GM12865 (cell line): ENCODE measurements around the gene VARS2.

ENCODE experiments used
- DNase-seq: peaks from one replicate; pipeline ENCODE4 v3.0.0; 2010; ENCODE audit warnings: low read depth
- H3K4me3 ChIP-seq: 2 replicates; pipeline ENCODE4 v1.5.1; 2011; ENCODE audit warnings: mild to moderate bottlenecking, low read depth, low read length, control low read depth
- TF ChIP-seq, protein P1 (sequence below): IDR thresholded peaks from 2 replicates; pipeline ENCODE4 v1.5.1; 2011; ENCODE audit warnings: low read length, control low read depth, low read depth, inconsistent platforms; ENCODE audit not compliant: insufficient read depth; ENCODE audit errors: missing control alignments

The VARS2 gene

DNA sequence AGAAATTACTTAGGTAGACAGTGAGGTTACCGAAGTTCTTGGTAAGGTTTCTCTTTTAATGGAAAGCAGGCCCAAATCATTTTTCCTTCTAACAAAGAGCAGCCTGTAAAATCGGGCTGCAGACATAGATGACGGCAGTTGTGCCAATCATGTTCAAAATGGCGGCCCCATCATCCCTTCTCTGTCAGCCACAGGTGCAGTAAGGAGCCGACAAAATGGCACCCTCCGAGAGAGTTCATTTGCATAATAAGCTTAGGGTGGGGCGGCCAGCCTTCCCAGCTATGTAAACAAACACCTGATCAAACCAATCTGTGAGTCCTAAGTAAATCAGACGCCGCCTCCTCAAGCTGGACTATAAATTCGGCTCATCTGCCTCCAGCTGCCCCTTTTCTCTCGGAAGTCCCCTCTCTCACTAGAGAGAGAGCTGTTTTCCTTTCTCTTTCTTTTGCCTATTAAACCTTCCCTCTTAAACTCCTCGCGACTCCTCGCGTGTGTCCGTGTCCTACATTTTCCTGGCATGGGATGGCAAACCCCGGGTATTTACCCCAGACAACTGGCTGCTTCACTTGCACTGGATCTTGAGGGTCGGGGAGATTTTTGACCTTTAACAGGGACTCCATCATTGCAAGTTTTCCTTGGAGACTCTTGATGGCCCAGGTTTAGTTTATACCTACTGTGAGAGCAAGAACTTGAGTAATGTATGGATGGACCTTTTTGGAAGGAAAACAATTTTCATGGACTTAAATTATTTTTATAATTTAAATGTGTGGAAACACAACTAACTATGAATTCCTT, 38.6 kb upstream of the VARS2 start:
- TF ChIP-seq, protein P1, sequence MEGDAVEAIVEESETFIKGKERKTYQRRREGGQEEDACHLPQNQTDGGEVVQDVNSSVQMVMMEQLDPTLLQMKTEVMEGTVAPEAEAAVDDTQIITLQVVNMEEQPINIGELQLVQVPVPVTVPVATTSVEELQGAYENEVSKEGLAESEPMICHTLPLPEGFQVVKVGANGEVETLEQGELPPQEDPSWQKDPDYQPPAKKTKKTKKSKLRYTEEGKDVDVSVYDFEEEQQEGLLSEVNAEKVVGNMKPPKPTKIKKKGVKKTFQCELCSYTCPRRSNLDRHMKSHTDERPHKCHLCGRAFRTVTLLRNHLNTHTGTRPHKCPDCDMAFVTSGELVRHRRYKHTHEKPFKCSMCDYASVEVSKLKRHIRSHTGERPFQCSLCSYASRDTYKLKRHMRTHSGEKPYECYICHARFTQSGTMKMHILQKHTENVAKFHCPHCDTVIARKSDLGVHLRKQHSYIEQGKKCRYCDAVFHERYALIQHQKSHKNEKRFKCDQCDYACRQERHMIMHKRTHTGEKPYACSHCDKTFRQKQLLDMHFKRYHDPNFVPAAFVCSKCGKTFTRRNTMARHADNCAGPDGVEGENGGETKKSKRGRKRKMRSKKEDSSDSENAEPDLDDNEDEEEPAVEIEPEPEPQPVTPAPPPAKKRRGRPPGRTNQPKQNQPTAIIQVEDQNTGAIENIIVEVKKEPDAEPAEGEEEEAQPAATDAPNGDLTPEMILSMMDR: no peak
- DNase-seq: no peak
- no peak overlapping the region for H3K4me3 ChIP-seq

DNA sequence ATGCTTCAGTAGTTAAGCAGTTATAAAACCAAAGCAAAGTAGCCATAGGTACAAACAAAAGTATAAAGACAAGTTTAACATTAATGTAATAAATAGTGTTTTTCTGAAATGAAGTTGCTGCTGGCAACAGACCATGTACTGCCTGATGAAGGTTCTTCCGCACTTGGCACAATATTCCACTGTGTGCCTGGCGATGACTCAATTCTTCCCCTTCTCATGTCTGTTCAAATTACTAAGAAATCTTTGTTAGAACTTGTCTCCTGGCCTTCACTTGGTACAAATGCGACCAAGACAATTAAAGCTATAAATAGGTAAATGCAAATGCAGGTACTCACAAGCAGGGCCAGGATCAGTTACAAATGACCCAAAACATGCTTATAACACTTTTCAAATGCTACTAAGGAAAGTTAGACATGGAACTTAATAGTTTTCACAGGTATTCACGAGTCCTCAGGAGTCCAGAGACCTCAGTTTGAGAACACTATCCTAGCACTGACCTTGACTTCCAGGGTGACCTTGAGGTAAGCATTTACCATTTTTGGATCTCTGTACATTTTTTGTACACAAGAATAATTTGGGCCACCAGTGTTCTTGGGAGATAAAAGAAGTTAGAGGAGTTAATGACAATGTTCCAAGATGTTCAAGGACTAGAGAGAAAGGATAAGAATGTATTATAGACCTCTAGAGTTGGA, 37.9 kb upstream of the VARS2 start:
- H3K4me3 ChIP-seq: no peak overlapping the region
- TF ChIP-seq, protein P1: no peak
- DNase-seq: peak; percentile 52

DNA sequence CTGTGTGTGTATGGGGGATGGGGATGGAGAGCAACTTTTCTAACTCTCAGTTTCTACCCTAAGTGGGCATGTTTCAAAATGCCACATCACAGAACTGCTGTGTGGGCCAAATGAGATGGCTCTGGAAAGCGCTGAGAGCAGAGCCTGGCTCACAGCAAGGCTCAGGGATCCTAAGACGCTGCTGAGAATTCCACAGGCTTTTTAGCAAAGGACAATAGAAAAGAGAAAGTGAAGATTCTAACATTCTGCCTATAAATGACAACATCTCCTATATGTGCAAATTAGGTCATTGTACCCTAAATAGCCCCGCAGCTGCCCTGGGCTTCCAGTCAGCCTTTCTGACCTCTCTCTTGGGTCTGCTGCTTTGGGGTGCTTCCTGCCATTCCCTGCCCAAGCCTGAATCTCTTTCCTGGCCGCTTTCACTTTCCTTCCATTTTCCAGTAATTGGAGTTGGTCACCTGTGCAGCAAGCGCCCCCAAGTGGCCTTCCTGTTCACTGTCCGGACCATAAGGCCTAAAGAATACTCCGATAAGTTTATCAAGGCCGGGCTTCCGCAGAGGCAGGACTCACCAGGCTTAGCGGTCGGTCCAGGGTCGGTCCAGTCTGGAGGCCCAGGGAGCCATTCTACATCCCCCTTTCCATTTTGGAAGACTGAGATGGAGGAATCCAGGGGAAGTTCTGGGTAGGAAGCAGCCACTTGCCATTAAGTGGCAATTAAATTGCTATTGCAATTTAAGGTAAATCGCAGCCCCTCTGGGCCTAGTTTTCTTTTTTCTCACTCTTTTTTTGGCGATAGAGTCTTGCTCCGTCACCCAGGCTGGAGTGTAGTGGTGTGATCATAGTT, 36.4 kb upstream of the VARS2 start:
- TF ChIP-seq, protein P1: peak; percentile 82
- H3K4me3 ChIP-seq: peak overlapping the region; percentile 47
- DNase-seq: peak; percentile 87

DNA sequence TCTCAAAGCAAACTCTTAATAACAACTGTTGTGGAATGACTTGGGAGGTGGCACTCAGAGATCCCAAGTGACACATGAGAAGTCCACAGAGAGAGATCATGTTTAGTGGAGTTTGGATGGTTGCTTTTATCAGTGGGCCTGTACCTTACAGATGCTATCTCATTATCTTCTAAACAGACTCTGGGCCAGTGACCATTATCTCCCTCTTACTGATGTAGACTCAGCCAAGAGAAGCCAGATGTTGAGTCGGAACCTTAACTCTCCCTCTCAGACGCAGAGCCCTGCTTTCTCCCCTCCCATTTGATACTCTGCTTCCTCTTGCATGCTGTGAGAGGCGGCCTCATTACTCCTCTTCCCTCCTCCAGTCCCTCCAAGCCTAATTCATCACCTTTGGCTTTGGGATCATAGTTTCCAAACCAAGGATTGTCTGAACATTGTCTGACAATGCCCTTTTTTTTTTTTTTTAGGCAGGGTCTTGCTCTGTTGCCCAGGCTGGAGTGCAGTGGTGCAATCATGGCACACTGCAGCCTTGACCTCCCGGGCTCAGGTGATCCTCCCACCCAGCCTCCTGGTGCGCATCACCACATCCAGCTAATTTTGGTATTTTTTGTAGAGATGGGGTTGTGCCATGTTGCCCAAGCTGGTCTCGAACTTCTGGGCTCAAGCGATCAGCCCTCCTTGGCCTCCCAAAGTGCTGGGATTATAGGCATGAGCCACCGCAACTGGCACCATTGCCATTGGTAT, 34.2 kb upstream of the VARS2 start:
- DNase-seq: no peak
- TF ChIP-seq, protein P1: no peak
- no peak overlapping the region for H3K4me3 ChIP-seq

DNA sequence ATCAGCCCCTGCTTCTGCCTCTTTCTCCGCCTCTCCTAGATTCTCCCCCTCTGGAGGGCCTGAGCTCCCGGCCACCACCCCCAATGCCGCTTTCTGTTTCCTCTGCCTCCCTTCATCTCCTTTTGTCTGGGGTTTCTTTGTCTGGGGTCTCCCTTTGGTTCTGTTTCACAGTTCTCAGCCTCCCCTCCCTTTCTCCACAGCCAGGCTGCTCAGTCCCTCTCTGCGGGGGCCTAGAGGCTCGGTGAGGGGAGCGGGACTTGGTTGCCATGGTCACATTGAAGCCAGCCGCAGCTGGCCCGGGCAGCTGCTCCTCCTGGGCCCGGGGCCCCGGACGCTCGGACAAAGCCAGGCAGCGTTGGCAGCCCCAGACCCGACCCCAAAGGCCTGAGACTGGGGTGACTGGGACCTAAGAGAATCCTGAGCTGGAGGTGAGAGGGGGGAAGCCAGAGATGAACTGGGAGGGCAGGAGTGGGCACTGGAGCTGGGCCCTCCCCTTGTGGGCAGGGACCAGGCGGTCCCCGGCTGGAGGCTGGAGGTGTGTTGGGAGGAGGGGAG, 33.3 kb upstream of the VARS2 start:
- TF ChIP-seq, protein P1: no peak
- no peak for DNase-seq
- no peak overlapping the region for H3K4me3 ChIP-seq

DNA sequence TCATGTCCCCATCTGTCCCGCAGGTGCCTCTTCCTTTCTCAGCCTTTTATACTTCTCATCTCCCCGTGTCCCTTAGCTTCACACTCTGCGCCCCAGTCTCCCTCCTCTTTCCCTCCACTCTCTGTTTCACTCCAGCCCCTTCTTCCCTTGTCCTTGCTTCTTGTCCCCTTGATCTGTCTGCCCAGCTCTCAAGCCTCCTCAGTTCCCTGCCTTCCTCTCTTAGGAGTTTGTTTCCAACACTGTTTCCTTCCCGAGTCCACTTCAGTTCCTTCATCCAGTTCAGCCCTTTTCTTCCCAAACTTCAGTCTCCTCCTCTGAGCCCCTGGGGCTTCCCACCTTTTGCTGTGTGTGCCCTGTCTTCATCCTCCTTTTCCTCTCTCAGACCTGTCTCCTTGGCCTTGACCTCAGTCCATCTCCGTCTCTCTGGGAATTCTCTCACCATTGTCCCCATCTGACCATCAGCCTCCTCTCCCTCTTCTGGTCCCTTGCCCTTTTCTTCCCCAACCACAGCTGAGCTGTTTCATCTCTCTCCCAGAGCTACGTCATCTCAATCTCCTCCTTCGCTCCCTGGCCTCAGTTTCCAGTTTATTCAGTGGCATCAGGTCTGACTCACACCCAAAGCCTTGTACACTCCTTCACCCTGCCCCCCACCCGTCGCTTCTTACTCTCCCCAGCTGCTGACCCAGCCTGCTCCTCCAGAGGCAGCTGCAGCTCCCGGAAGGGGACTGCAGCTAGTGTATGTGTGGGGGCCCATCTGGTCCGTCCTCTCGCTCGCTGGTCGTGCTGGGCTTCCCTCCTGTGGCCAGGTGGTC, 32.4 kb upstream of the VARS2 start:
- H3K4me3 ChIP-seq: no peak overlapping the region
- no peak for DNase-seq
- TF ChIP-seq, protein P1: no peak
